GM19025 (cell line): ENCODE results near the gene GPC3.

Experiments
- ATAC-seq: cut with Tn5 transposase; IDR thresholded peaks from one replicate; pipeline ENCODE4 v1.9.1; 2021; ENCODE audit warnings: mild to moderate bottlenecking, low read depth, moderate library complexity; ENCODE audit not compliant: unreplicated experiment

The GPC3 gene

DNA sequence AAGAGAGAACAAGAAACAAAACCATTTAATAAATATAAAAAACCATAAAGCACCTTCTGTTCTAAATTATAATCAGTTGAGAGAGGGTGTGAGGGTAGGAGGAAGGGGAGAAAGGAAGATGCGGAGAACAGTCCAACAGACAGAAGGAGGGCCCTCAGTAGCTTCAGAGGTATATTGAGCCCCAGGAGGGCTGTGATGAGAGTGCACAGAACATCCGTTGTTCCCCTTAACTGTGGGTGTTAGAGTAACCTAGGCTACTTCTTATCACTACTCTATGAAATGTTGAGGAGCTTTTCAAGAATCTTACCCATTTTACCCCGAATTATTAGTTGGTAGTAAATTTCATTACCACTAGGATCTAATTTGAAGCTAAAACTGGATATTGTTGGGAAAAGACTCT lies 13.8 kb downstream of the GPC3 start:
- no peak for ATAC-seq

DNA sequence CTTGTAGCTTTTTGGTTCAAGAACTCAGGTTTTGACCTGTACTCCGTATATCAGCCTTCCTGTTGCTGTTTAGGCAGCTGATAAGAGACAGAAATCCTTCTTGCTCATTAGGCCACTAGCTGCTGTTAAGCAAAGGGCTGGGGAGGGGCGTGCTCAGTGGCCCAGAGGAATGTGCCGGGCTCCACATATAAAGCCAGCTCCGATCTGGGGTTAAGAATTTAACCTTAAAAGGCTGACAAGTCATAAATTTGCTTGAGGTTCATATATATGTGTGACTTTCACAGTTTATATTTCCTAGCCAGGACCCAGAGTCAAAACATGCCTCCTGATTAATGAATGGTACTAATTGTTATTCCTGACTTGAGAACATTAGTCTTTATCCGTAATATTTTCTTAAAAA lies 15.3 kb downstream of the GPC3 start:
- ATAC-seq, result no peak

DNA sequence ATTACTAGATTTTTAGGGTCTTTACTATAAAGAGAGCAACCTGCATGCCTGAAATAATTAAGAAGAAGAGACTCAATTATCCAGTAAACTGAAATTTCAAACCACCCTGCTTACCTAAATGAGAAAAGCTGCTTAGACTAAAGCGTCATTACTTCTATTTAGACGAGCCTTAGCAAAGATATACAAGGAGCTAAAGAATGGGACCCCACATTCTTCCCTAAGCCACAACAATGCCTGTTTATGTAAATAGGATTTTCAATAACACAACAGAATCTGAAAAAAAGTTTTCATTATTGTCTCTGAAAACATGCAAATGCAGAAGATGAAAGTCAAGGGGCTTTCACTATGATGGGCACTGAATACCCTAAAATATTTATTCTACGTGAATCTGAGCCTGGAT lies 16.2 kb downstream of the GPC3 start:
- ATAC-seq, result no peak

DNA sequence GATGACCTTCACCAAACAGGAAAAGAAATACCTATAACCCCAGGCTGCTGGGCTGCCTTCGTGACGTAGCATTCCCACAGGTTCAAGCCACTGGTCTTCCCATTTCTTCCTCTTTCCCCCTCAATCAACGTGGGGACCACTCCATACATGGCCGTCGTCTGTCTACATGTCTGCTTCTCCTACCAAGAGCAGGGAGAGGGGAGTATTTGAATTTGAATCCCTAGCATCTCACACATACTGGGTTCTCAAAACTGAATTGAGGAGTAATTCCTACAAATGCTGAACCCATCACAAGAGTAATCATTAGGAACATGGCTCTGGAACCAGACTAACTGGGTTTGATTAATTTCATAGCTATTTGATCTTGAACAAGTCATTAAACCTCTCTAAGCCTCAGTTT lies 17.3 kb downstream of the GPC3 start:
- no peak for ATAC-seq

DNA sequence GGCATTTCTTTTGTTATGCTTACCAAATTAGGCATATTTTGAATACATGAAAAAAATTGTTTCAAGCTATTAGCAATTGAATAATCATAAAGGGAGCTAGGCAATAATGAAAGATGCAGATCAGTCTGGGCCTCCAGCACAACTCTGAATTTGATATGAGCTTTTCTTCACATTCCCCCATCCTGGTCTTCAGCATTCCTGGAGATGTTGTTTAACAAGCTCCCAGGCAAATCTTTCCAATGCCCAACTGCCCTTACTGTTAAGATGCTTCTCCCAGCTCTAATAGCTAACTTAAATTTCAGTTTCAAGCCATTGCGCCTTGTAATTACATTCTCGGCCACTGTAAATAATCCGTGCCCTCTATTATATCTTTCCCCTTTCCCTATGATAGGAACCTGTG lies 19.2 kb downstream of the GPC3 start:
- no peak for ATAC-seq

DNA sequence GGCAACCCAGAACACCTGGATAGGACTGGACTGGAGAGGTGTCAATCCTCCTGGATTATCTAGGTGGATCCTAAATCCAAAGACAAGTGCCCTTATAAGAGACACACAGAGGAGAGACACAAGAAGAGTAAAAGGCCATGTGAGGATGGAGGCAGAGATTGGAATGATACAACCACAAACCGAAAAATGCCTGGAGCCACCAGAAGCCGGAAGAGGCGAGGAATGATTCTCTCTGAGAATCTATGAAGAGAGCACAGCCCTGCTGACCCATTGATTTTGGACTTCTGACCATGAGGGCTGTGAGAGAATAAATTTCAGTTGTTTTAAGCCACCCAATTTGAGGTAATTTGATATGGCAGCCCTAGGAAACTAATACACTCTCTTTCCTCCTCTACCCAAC lies 20.1 kb downstream of the GPC3 start:
- ATAC-seq, result no peak

DNA sequence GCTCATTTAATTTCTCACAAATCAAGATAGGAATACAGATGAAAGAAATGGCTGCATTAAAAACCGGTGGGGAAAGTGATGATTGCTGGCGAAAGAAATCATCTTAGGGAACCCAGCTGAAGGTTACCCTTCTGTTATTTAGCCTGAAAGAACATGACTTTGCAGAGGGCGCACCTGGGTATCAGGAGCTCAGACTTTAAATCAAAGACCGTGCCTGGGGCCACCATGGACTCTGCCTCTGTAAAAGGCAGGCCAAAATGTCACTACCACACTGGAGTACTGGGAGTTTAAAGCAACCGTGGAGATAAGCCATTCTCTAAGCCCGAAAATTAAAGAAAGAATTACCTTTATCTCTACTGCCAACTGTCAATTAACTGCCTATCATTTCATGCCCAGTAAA lies 24.3 kb downstream of the GPC3 start:
- no peak for ATAC-seq

DNA sequence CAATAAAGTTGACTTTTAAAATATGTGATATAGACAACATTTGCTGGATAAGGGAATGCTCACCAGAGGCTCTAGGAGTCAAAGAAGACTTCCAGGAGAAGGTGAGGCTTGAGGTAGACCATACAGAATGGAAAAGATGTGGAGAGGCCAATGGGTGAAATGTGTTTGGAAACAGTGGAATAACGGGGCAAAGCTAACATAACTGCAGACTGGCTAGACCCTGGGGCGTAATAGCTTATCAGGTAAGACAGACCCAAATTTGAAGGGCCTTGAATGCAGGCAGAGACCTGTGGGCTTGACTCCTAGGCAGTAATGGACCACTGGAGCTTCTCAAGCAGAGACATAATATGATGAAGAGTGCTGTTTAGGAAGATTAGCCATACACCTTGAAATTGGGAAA lies 25.4 kb downstream of the GPC3 start:
- no peak for ATAC-seq

DNA sequence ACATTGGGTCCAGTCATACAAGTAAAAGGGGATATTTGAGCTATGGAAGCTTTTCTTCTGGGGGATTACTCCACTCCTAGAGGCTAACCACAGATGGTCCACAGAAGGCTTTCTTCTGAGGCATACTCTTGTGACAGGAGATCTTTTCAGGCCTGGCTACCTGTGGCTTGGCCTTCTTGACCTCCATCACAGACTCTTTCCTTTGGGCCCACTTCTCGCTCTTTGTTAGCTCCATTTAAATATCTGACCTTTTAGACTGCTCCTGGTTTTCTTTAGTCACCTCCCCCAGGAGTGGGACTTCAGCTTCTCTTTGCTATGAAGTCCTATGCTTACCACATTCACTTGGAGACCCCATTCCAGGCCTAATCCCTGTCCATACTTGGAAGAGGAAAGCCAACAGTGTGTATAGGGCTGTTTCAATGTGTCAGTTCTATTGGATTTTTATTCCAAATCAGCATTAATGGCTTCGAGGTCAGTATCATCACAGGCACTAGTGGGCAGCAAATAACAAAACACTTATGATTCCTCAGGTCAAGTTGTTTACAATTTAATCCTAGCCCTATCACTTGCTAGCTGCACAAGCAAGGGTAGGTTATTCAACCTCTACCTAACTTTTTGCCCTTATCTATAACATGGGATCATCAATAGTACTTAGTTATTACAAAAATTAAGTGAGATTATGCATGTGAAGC lies 26.3 kb downstream of the GPC3 start:
- ATAC-seq, result no peak

DNA sequence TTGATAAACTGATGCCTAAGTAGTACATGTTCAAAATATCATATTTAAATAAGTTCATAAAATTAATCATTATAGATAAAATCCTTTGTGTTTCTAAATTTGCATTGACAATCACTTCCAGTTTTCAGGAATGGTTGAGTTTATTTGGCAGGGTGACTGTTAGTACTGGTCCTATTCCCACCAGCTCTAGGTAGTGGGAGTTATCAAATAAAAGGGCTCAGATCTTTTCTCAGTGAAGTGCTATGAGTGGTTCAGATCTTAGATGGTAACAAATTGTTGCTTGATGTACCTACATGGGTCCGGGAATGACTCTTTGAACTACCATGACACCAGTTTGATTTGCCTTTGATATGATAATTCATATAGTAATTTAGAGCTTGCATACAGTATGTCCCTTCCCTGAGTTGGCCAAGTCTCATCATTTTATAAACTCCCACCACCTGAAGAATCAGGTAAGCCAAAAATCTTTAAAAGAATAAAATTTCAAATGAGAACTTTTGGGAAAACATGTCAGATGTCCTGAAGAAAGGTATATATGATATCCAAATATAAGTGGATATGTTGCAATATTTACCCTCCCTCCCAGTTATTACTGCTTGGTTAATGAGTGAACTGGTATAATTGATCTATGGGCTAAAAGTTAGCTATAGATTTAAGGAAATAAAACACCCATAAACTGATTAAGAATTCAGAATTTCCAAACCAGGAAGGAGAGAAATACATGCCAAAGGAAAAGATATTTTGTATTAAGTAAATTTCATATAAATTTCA lies 28.6 kb downstream of the GPC3 start:
- ATAC-seq, result no peak

DNA sequence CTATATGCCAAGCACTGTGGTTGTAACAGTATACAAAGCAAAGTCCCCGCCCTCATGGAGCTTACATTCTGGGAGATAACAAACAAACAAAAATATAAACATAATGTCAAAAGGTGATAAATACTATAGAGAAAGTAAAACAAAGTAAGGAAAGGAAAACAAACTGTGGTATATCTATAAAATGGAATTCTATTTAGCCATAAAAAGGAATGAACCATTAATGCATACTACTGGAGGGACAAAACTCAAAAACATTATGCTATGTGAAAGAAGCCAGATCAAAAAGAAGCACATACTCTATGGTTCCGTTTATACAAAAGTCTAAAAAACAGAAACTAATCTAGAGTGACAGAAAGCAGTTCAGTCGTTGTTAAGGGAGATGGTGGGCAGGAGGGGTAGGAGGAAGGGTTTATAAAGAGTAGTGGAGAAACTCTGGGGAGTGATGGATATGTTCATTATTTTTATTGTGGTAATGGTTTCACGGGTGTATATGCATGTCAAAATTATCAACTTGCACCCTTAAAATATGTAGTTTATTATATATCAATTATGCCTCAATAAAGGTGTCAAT lies 31.5 kb downstream of the GPC3 start:
- ATAC-seq, result no peak

DNA sequence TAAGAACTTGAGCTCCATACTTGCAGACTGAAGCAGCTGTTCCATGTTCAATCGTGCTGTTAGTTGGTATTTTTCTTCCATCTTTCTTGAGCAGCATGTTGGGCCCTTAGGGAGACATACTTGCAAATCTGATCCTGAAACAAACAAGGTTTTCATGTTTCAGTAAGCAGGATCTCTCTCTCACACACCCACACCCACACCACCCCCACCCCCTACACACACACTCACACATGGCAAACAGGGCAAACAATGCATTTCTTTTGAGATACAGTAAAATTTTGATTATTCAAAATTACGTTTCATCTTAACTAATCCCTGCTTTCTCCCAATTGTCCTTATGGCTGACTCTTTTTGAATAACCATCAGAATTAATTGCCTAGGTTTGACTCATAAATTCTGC lies 32.3 kb downstream of the GPC3 start:
- ATAC-seq, result no peak

DNA sequence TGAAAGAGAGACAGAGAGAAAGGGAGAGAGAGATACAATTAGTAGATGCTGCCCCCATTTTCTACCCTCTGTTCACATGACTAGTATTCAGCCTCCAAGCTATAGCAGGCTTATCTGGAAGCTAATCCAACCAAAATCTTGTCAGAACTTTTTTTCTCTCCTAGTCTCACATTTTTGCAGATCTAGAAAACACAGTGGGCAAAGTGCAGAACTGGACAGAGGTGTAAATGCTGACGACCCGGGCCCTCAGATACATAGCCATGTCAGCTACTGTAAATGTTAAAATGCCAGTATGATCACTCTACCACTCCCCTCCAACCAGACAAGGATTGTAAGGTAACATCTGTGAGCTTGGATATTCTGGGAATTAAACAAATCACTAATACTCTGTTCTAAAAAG lies 34.3 kb downstream of the GPC3 start:
- ATAC-seq, result no peak

DNA sequence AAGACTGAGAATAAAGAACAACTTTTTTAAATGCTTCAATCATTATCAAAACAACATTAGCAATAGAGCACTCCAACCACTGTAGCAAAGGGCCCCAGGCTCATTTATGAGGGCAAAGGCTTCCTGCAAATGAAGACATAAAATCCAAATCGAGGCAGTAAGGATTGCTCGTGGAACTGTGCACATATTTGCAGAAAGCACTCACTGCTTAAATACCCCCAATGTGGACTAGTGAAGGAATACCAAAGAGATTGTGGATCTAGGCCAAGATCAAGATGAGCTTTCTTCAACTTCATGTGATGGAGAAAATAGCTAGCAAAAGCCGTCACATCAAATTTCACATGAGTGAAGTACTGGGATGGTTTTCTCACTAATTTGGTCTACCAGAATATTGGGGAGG lies 35.2 kb downstream of the GPC3 start:
- no peak for ATAC-seq

DNA sequence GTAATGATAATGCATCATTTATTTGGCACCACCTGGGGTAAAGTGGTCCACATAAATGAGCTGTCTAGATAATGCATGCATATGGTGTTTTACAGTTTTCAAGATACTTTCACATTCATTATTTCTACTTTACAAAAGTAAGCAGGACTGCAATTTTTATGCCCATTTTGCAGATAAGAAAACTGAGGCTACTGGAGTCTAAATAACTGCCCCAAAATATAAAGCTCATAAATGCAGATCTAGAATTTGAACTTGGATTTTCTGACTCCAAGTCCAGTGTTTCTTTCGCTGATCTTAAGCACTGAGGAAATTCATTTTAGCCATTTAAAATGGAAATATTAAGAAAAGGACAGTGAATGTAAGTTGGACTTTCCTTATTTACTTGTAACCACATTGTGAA lies 36.5 kb downstream of the GPC3 start:
- no peak for ATAC-seq

DNA sequence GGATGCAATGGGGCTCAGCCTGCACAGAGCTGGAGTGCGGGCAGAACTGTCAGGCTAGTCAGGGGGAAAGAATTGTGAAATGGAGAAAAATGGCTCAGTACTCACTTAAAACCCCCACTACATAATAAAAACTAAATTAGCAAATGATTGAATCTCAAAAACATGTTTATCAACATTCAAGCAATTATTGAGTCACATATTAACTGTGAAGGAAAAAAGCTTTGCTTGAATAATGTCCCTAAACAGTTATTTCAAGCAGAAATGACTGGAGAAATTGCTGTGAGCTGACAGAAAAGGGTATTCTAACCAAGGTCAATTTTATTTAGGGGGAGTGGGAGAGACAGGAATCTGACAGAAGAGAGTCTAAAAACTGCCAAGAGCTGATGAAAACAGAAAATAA lies 37.4 kb downstream of the GPC3 start:
- no peak for ATAC-seq

DNA sequence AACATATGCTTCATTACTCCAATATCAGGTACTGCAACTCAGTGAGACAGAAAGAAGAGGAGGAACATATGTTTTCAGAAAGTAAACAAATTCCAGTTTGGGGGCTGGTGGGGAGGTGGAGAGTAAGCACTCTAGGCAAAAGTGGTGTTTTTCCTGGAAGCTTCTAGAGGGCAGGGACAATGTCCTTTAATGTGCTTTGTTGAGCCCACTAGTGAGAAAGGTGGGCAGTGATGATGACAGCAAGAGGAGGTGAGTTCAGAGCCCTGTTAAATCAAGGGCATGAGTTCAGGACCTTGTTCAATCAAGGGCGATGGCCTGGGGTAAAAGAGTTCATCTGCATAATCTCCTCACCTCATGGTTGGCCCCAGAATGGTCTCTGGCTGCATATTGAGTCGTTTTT lies 38.4 kb downstream of the GPC3 start:
- ATAC-seq, result no peak

DNA sequence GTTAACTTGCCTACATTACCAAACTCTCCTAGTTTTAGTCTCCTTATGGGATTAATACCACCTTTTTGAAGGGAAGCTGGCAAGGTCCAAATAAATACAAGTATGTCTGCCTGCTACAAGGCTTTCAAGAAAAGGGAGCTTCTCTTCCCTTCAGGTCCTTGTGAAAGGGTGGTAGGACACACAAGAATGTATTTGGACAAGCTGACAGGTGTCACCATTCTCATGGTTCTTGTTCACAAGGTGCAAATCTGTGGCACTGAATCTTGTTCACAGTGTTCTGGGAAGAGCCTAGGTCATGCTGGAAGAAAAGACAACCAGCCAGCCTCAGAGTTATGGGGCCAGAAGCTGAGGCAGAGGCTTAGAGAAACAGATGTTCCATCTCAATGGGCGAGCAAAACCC lies 41.9 kb downstream of the GPC3 start:
- ATAC-seq, result no peak

DNA sequence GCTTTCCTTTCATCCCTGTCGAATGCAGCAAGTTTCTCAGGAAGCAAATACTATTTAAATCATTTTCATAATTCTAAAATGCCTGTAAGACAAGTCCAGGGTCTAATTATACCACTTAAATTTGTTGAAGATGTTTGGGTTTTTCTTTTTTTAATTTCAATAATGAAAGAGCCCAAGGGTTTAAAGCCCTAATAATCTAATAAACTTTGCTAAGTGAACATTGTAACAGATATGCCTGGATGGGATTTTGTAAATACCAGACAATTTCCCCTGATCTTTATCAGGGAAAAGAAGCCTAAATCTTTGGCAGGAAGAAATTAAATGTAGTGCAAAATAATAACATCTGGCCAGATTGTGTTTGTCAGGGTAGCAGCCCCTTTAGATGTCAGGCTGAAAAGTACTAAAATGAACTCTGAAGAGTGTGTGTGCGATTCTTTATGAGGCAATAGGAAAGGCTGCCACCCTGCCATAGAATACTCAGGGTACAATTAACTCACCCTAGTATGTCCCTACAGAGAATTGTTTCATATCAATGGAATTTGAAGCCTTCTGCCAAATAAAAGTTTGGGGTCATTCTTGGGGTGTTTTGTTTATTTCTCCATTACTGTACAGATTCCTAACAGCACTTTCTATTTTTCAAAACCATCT lies 45.6 kb downstream of the GPC3 start:
- ATAC-seq, result no peak

DNA sequence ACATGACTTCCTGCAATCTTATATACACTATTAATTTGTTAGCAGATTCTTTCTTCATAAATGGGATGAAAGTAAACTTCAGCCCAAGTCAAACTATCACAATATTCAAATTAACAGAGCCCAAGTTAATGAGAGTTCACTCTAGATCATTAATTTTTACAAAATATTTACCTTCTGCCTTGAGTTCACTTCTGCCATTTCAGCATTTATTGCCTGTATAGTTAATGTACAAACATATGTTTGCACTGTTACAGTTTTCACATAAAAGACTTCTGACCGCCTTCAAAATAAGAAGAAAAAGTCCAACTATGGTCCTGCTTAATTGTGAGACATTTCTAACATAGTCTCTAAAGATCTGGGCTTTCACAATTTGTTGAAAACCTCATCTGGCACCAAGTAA lies 46.9 kb downstream of the GPC3 start:
- no peak for ATAC-seq

DNA sequence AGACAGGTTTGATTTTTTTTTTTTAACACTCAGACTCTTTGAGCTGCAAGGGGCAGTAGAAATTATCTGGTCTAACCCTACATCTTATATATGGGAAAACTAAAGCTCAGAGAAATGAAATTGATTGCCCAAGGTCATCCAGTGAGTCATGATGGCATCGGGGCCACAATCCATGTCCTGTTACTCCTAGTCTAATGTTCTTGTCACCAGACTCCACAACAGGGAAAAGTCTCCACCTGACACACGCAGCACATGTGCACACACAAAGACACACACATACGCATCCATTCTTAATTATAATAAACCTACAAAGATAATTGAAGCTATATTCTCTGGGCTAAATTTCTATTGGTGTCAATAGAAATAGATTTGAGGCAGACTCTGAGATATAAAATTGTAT lies 48.4 kb downstream of the GPC3 start:
- ATAC-seq, result no peak

DNA sequence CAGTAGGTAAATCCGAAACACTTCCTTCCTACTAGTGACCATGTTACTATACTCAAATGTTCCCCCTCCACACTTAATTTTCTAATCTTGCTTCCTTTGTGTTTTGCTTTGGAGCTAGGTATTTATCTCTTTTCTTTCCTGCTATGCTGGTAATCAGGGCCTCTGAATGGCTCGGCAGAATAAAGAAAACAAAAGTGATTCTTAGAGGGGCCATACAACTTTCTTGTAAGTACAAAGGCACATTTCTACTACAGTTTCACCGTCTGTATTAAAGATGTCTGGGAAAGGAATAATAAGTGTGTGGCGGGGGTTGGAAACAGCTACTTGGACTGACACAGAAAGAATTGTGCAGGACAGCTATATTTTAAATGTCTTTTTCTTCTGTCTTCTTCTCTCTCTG lies 50.3 kb downstream of the GPC3 start:
- no peak for ATAC-seq
